ENCODE results near the gene DAB2IP.

The DAB2IP gene

GRCh38 chr9:121736934-121737462 is 85.6 kb downstream of the DAB2IP start:
- Histone ChIP-seq H3K4me1 (ENCODE audit: insufficient read depth, low read length, poor library complexity, severe bottlenecking) (peaks cover 53% of the 10 kb centered on the region), H2AFZ (ENCODE audit: low read length) (no peak overlapping the region), H3K9ac (ENCODE audit: low read depth, low read length, poor library complexity, severe bottlenecking) (no peak overlapping the region), H3K4me2 (ENCODE audit: low read depth, low read length, poor library complexity, severe bottlenecking) (no peak overlapping the region), H3K36me3 (ENCODE audit: insufficient read depth, low read length) (no peaks in the 10 kb centered on the region), H4K20me1 (ENCODE audit: insufficient read depth, low read length, poor library complexity, severe bottlenecking) (peaks cover 16% of the 10 kb centered on the region), H3K79me2 (ENCODE audit: insufficient read depth, low read length) (peaks cover 65% of the 10 kb centered on the region), H3K9me2 (replicated peaks; ENCODE audit: low read depth, low read length) (no peaks in the 10 kb centered on the region), H3K27me3 (ENCODE audit: insufficient read depth, low read length, poor library complexity, severe bottlenecking) (no peaks in the 10 kb centered on the region), H3F3A (ENCODE audit: low read depth) (peaks cover 10% of the 10 kb centered on the region), H3K4me3 (ENCODE audit: low read length, poor library complexity, severe bottlenecking) (no peak overlapping the region), H3K9me3 (ENCODE audit: insufficient read depth, low read depth, low read length) (no peaks in the 10 kb centered on the region)
- TF ChIP-seq CTCF (conservative IDR thresholded peaks at IDR 0.05; ENCODE audit: low read length), result no peak
- TF ChIP-seq EZH2phosphoT487 (IDR thresholded peaks at IDR 0.05; ENCODE audit: borderline replicate concordance), result no peak

GRCh38 chr9:121737481-121737931 is 86.1 kb downstream of the DAB2IP start:
- Histone ChIP-seq H2AFZ (ENCODE audit: low read length) (no peak overlapping the region), H4K20me1 (ENCODE audit: insufficient read depth, low read length, poor library complexity, severe bottlenecking) (peaks cover 13% of the 10 kb centered on the region), H3K9me2 (replicated peaks; ENCODE audit: low read depth, low read length) (no peaks in the 10 kb centered on the region), H3K4me3 (ENCODE audit: low read length, poor library complexity, severe bottlenecking) (no peak overlapping the region), H3K9me3 (ENCODE audit: insufficient read depth, low read depth, low read length) (no peaks in the 10 kb centered on the region), H3K79me2 (ENCODE audit: insufficient read depth, low read length) (peaks cover 65% of the 10 kb centered on the region), H3K36me3 (ENCODE audit: insufficient read depth, low read length) (no peaks in the 10 kb centered on the region), H3F3A (ENCODE audit: low read depth) (peaks cover 5% of the 10 kb centered on the region), H3K9ac (ENCODE audit: low read depth, low read length, poor library complexity, severe bottlenecking) (peak overlapping the region; percentile 16), H3K27me3 (ENCODE audit: insufficient read depth, low read length, poor library complexity, severe bottlenecking) (no peaks in the 10 kb centered on the region), H3K4me1 (ENCODE audit: insufficient read depth, low read length, poor library complexity, severe bottlenecking) (peaks cover 48% of the 10 kb centered on the region), H3K4me2 (ENCODE audit: low read depth, low read length, poor library complexity, severe bottlenecking) (no peak overlapping the region)
- TF ChIP-seq CTCF (conservative IDR thresholded peaks at IDR 0.05; ENCODE audit: low read length) (no peak), EZH2phosphoT487 (IDR thresholded peaks at IDR 0.05; ENCODE audit: borderline replicate concordance) (no peak)

GRCh38 chr9:121738411-121738810 is 87.0 kb downstream of the DAB2IP start:
- Histone ChIP-seq H4K20me1 (ENCODE audit: insufficient read depth, low read length, poor library complexity, severe bottlenecking) (peaks cover 10% of the 10 kb centered on the region), H3K4me3 (ENCODE audit: low read length, poor library complexity, severe bottlenecking) (no peak overlapping the region), H3K79me2 (ENCODE audit: insufficient read depth, low read length) (peaks cover 67% of the 10 kb centered on the region), H3K36me3 (ENCODE audit: insufficient read depth, low read length) (no peaks in the 10 kb centered on the region), H2AFZ (ENCODE audit: low read length) (no peak overlapping the region), H3K4me1 (ENCODE audit: insufficient read depth, low read length, poor library complexity, severe bottlenecking) (peaks cover 41% of the 10 kb centered on the region), H3K9ac (ENCODE audit: low read depth, low read length, poor library complexity, severe bottlenecking) (peak overlapping the region; percentile 16), H3K27me3 (ENCODE audit: insufficient read depth, low read length, poor library complexity, severe bottlenecking) (no peaks in the 10 kb centered on the region), H3K9me2 (replicated peaks; ENCODE audit: low read depth, low read length) (no peaks in the 10 kb centered on the region), H3K9me3 (ENCODE audit: insufficient read depth, low read depth, low read length) (no peaks in the 10 kb centered on the region), H3K4me2 (ENCODE audit: low read depth, low read length, poor library complexity, severe bottlenecking) (peak overlapping the region; percentile 13), H3F3A (ENCODE audit: low read depth) (no peaks in the 10 kb centered on the region)
- no peak for TF ChIP-seq EZH2phosphoT487 (IDR thresholded peaks at IDR 0.05; ENCODE audit: borderline replicate concordance)

DNA sequence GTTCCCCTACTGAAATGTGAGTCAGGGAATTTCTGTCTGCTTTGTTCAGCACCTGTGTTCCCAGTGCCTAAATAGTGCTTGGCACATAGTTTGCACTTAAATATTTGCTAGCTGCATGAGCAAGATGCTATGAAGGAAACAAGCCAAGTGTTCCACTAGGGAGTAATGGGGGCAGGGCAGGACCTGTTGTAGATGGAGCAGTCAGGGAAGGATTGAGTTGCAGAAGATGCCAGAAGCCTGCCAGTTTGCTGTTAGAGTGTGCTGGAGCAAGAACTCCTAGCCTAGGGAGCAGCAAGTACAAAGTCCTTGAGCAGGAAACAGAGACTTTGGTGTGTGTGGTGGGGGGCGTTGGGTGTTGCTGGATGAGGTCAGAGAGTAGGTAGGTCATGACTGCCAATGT is 87.5 kb downstream of the DAB2IP start:
- Histone ChIP-seq H3K27me3 (ENCODE audit: insufficient read depth, low read length, poor library complexity, severe bottlenecking) (no peaks in the 10 kb centered on the region), H3K4me2 (ENCODE audit: low read depth, low read length, poor library complexity, severe bottlenecking) (peak overlapping the region; percentile 13), H4K20me1 (ENCODE audit: insufficient read depth, low read length, poor library complexity, severe bottlenecking) (peaks cover 6% of the 10 kb centered on the region), H2AFZ (ENCODE audit: low read length) (no peak overlapping the region), H3K4me1 (ENCODE audit: insufficient read depth, low read length, poor library complexity, severe bottlenecking) (peaks cover 37% of the 10 kb centered on the region), H3K36me3 (ENCODE audit: insufficient read depth, low read length) (no peaks in the 10 kb centered on the region), H3K9me2 (replicated peaks; ENCODE audit: low read depth, low read length) (no peaks in the 10 kb centered on the region), H3K79me2 (ENCODE audit: insufficient read depth, low read length) (peaks cover 67% of the 10 kb centered on the region), H3K9ac (ENCODE audit: low read depth, low read length, poor library complexity, severe bottlenecking) (no peak overlapping the region), H3K9me3 (ENCODE audit: insufficient read depth, low read depth, low read length) (no peaks in the 10 kb centered on the region), H3F3A (ENCODE audit: low read depth) (no peaks in the 10 kb centered on the region), H3K4me3 (ENCODE audit: low read length, poor library complexity, severe bottlenecking) (no peak overlapping the region)
- TF ChIP-seq EZH2phosphoT487 (IDR thresholded peaks at IDR 0.05; ENCODE audit: borderline replicate concordance) (no peak), CTCF (conservative IDR thresholded peaks at IDR 0.05; ENCODE audit: low read length) (no peak)
